Muscle layer of colon (tissue), 2 donors: ENCODE data around the gene IL1RAPL1.

Experiments used
- H3K27ac ChIP-seq: one replicate; pipeline ENCODE4 v1.7.0; 2013; ENCODE audit warnings: low read depth, mild to moderate bottlenecking, low read length, moderate library complexity
- H3K27me3 ChIP-seq, 2 donors: one replicate each; pipeline ENCODE4 v1.7.0; 2013; ENCODE audit warnings: low read length in 2 of 2, mild to moderate bottlenecking in 2 of 2; ENCODE audit not compliant: insufficient read depth in 2 of 2, control insufficient read depth in 1 of 2
- H3K36me3 ChIP-seq: one replicate; pipeline ENCODE4 v1.7.0; 2013; ENCODE audit warnings: mild to moderate bottlenecking, low read length; ENCODE audit not compliant: insufficient read depth
- H3K4me1 ChIP-seq: one replicate; pipeline ENCODE4 v1.7.0; 2013; ENCODE audit warnings: mild to moderate bottlenecking, low read length; ENCODE audit not compliant: insufficient read depth
- H3K4me3 ChIP-seq, 2 donors: one replicate each; pipeline ENCODE4 v1.7.0; 2013; ENCODE audit warnings: low read length in 2 of 2, low read depth in 1 of 2, mild to moderate bottlenecking in 1 of 2, moderate library complexity in 1 of 2
- H3K9ac ChIP-seq: one replicate; pipeline ENCODE4 v1.7.0; 2013; ENCODE audit warnings: low read length
- H3K9me3 ChIP-seq: one replicate; pipeline ENCODE4 v1.7.0; 2013; ENCODE audit warnings: mild to moderate bottlenecking, low read length
- donor health status: abdominal sarcoma.
- donor health status: Adenocarcinoma of cecum.

The IL1RAPL1 gene

GRCh38 chrX:28969126-28969525 is 381.9 kb downstream of the IL1RAPL1 start:
- H3K36me3 ChIP-seq, result no peaks in the 10 kb centered on the region
- no peaks in the 10 kb centered on the region for H3K27me3 ChIP-seq
- no peaks in the 10 kb centered on the region for H3K4me1 ChIP-seq
- H3K9me3 ChIP-seq, result no peaks in the 10 kb centered on the region
- H3K27ac ChIP-seq, result no peak overlapping the region
- no peak overlapping the region for H3K4me3 ChIP-seq
- no peak overlapping the region for H3K9ac ChIP-seq

GRCh38 chrX:28979877-28980276 is 392.6 kb downstream of the IL1RAPL1 start:
- Histone ChIP-seq H3K4me1 (no peaks in the 10 kb centered on the region), H3K4me3 (no peak overlapping the region), H3K36me3 (no peaks in the 10 kb centered on the region), H3K9me3 (no peaks in the 10 kb centered on the region), H3K27ac (no peak overlapping the region), H3K27me3 (no peaks in the 10 kb centered on the region), H3K9ac (no peak overlapping the region)

GRCh38 chrX:28981952-28982351 is 394.7 kb downstream of the IL1RAPL1 start:
- no peak overlapping the region for H3K9ac ChIP-seq
- no peaks in the 10 kb centered on the region for H3K36me3 ChIP-seq
- H3K4me1 ChIP-seq, result no peaks in the 10 kb centered on the region
- H3K27me3 ChIP-seq, result no peaks in the 10 kb centered on the region
- no peak overlapping the region for H3K4me3 ChIP-seq
- no peak overlapping the region for H3K27ac ChIP-seq
- H3K9me3 ChIP-seq, result no peaks in the 10 kb centered on the region

GRCh38 chrX:28988246-28988645 is 401.0 kb downstream of the IL1RAPL1 start:
- Histone ChIP-seq H3K27ac (no peak overlapping the region), H3K9me3 (no peaks in the 10 kb centered on the region), H3K36me3 (no peaks in the 10 kb centered on the region), H3K27me3 (no peaks in the 10 kb centered on the region), H3K4me1 (no peaks in the 10 kb centered on the region), H3K9ac (no peak overlapping the region), H3K4me3 (no peak overlapping the region)

GRCh38 chrX:28997706-28998463 is 410.6 kb downstream of the IL1RAPL1 start:
- Histone ChIP-seq H3K36me3 (no peaks in the 10 kb centered on the region), H3K4me1 (no peaks in the 10 kb centered on the region), H3K9ac (no peak overlapping the region), H3K27ac (no peak overlapping the region), H3K27me3 (no peaks in the 10 kb centered on the region), H3K4me3 (no peak overlapping the region), H3K9me3 (no peaks in the 10 kb centered on the region)

GRCh38 chrX:28998609-28999135 is 411.4 kb downstream of the IL1RAPL1 start:
- H3K9ac ChIP-seq, result no peak overlapping the region
- H3K27me3 ChIP-seq, result no peaks in the 10 kb centered on the region
- no peaks in the 10 kb centered on the region for H3K4me1 ChIP-seq
- H3K36me3 ChIP-seq, result no peaks in the 10 kb centered on the region
- H3K27ac ChIP-seq, result no peak overlapping the region
- no peak overlapping the region for H3K4me3 ChIP-seq
- no peaks in the 10 kb centered on the region for H3K9me3 ChIP-seq

GRCh38 chrX:29012867-29013266 is 425.6 kb downstream of the IL1RAPL1 start:
- H3K27me3 ChIP-seq, result no peaks in the 10 kb centered on the region
- no peak overlapping the region for H3K4me3 ChIP-seq
- H3K4me1 ChIP-seq, result no peaks in the 10 kb centered on the region
- H3K36me3 ChIP-seq, result no peaks in the 10 kb centered on the region
- H3K9ac ChIP-seq, result no peak overlapping the region
- no peak overlapping the region for H3K27ac ChIP-seq
- H3K9me3 ChIP-seq, result no peaks in the 10 kb centered on the region

GRCh38 chrX:29023207-29023606 is 436.0 kb downstream of the IL1RAPL1 start:
- Histone ChIP-seq H3K4me1 (no peaks in the 10 kb centered on the region), H3K9ac (no peak overlapping the region), H3K9me3 (no peaks in the 10 kb centered on the region), H3K36me3 (no peaks in the 10 kb centered on the region), H3K27ac (no peak overlapping the region), H3K4me3 (no peak overlapping the region), H3K27me3 (no peaks in the 10 kb centered on the region)

GRCh38 chrX:29024871-29025270 is 437.6 kb downstream of the IL1RAPL1 start:
- Histone ChIP-seq H3K27me3 (no peaks in the 10 kb centered on the region), H3K36me3 (no peaks in the 10 kb centered on the region), H3K27ac (no peak overlapping the region), H3K4me3 (no peak overlapping the region), H3K4me1 (no peaks in the 10 kb centered on the region), H3K9me3 (no peaks in the 10 kb centered on the region), H3K9ac (no peak overlapping the region)

GRCh38 chrX:29039501-29039900 is 452.3 kb downstream of the IL1RAPL1 start:
- Histone ChIP-seq H3K27ac (no peak overlapping the region), H3K27me3 (peaks cover 0 to 6% of the 10 kb centered on the region in 2 donors), H3K9ac (no peak overlapping the region), H3K4me1 (no peaks in the 10 kb centered on the region), H3K36me3 (no peaks in the 10 kb centered on the region), H3K9me3 (no peaks in the 10 kb centered on the region), H3K4me3 (no peak overlapping the region)

GRCh38 chrX:29040160-29040559 is 452.9 kb downstream of the IL1RAPL1 start:
- H3K27ac ChIP-seq, result no peak overlapping the region
- H3K9ac ChIP-seq, result no peak overlapping the region
- H3K27me3 ChIP-seq, result peaks cover 0 to 6% of the 10 kb centered on the region in 2 donors
- H3K4me1 ChIP-seq, result no peaks in the 10 kb centered on the region
- H3K36me3 ChIP-seq, result no peaks in the 10 kb centered on the region
- no peaks in the 10 kb centered on the region for H3K9me3 ChIP-seq
- no peak overlapping the region for H3K4me3 ChIP-seq

- H3K27ac ChIP-seq, result no peak overlapping the region
- H3K36me3 ChIP-seq, result no peaks in the 10 kb centered on the region
- H3K4me1 ChIP-seq, result no peaks in the 10 kb centered on the region
- no peaks in the 10 kb centered on the region for H3K9me3 ChIP-seq
- peaks cover 0 to 6% of the 10 kb centered on the region in 2 donors for H3K27me3 ChIP-seq
- H3K9ac ChIP-seq, result no peak overlapping the region
- no peak overlapping the region for H3K4me3 ChIP-seq
Observed at GRCh38 chrX:29042341-29042740, 455.1 kb downstream of the IL1RAPL1 start.
